Cardiac muscle cell (in vitro differentiated cells and primary cell): ENCODE measurements around the gene CINP. TPM values are rescaled to one million over a fixed set of nuclear protein-coding genes. Genes with fewer than 3 reads are reported as not detected.

Experiments
- DNase-seq, 2 donors: peaks; one replicate each; pipeline versions ENCODE4 v3.0.0 to v3.0.0-alpha.2; 2010 to 2017; ENCODE audit warnings: low read depth in 1 of 2, low spot score in 1 of 2
- H3K27ac ChIP-seq: fragments of 200-600 bp; sonication (generic); 2 replicates; pipeline ENCODE4 v1.5.1; 2016
- H3K27me3 ChIP-seq: fragments of 200-600 bp; sonication (generic); 2 replicates; pipeline ENCODE4 v1.6.0; 2016; ENCODE audit warnings: control low read depth
- H3K36me3 ChIP-seq: fragments of 200-600 bp; sonication (generic); 2 replicates; pipeline ENCODE4 v1.5.1; 2016; ENCODE audit warnings: control low read depth
- H3K4me1 ChIP-seq: fragments of 200-600 bp; sonication (generic); 2 replicates; pipeline ENCODE4 v1.8.1; 2017; ENCODE audit warnings: low read depth, mild to moderate bottlenecking, mixed run types
- H3K4me3 ChIP-seq: fragments of 200-600 bp; sonication (generic); 2 replicates; pipeline ENCODE4 v1.5.1; 2016; ENCODE audit warnings: mild to moderate bottlenecking
- H3K9me3 ChIP-seq: fragments of 200-600 bp; sonication (generic); 2 replicates; pipeline ENCODE4 v1.5.1; 2017; ENCODE audit warnings: low read depth, mild to moderate bottlenecking, control low read depth
- polyA plus RNA-seq: library from polyadenylated mRNA; unstranded; fragments of >200 nt; fragmentation: Nextera tagmentation; extraction: Ambion mirVana; gene quantifications from 2 replicates; pipeline ENCODE4 v1.2.1, GENCODE V29; 2016
- total RNA-seq: library from RNA; depleted of rRNA; stranded (reverse); fragments of >200 nt; gene quantifications from 2 replicates; pipeline ENCODE4 v1.2.3, GENCODE V29; 2016
- TF ChIP-seq, protein P1 (sequence below): IDR thresholded peaks from 2 replicates; pipeline ENCODE4 v1.5.1; 2012; ENCODE audit warnings: low read depth, mild to moderate bottlenecking, low read length

Gene CINP
- total and polyA plus RNA-seq, 2 experiments from 2014 or later = 45.4 to 49.1 TPM

DNA sequence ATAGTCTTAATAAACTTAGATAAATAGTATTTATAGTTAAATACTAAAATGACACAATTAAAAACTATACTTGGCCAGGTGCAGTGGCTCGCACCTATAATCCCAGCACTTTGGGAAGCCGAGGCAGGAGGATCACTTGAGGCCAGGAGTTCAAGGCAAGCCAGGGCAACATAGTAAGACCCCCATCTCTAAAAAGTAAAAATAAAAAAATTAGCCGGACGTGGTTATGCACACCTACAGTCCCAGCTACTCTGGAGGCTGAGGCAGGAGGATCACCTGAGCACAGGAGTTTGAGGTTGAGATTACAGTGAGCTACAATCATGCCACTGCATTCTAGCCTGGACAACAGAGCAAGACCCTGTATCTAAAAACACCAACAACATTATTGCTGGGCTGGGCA, 16.0 kb downstream of the CINP start:
- peaks cover 40% of the 10 kb centered on the region for H3K36me3 ChIP-seq
- no peaks in the 10 kb centered on the region for H3K27me3 ChIP-seq
- no peaks in the 10 kb centered on the region for H3K9me3 ChIP-seq
- no peak overlapping the region for H3K4me3 ChIP-seq
- no peak for DNase-seq
- no peak overlapping the region for H3K27ac ChIP-seq
- TF ChIP-seq, protein P1, sequence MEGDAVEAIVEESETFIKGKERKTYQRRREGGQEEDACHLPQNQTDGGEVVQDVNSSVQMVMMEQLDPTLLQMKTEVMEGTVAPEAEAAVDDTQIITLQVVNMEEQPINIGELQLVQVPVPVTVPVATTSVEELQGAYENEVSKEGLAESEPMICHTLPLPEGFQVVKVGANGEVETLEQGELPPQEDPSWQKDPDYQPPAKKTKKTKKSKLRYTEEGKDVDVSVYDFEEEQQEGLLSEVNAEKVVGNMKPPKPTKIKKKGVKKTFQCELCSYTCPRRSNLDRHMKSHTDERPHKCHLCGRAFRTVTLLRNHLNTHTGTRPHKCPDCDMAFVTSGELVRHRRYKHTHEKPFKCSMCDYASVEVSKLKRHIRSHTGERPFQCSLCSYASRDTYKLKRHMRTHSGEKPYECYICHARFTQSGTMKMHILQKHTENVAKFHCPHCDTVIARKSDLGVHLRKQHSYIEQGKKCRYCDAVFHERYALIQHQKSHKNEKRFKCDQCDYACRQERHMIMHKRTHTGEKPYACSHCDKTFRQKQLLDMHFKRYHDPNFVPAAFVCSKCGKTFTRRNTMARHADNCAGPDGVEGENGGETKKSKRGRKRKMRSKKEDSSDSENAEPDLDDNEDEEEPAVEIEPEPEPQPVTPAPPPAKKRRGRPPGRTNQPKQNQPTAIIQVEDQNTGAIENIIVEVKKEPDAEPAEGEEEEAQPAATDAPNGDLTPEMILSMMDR = no peak
- no peaks in the 10 kb centered on the region for H3K4me1 ChIP-seq

GRCh38 chr14:102345232-102345631, 17.5 kb downstream of the CINP start:
- no peak overlapping the region for H3K4me3 ChIP-seq
- H3K4me1 ChIP-seq = no peaks in the 10 kb centered on the region
- no peak overlapping the region for H3K27ac ChIP-seq
- DNase-seq = no peak
- peaks cover 41% of the 10 kb centered on the region for H3K36me3 ChIP-seq
- TF ChIP-seq, protein P1 = no peak
- no peaks in the 10 kb centered on the region for H3K9me3 ChIP-seq
- no peaks in the 10 kb centered on the region for H3K27me3 ChIP-seq

DNA sequence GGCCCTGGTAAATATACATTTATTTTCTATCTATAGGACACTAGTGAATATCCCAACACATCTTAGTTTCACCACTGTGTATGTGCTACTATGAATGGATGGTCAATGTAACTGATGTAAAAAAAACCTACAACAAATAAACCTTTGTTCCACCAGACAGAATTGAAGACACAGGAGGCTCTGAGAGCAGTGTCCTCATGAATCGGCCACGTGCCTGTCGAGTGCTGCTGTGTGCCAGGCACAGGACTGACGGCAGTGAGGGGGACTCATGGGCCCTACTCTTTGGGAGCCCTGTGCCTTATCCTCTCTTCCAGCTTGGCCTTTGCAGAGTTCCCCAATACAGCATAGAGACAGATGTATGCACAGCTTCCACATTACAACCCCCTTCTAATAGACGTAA, 18.2 kb downstream of the CINP start:
- Histone ChIP-seq H3K9me3 (no peaks in the 10 kb centered on the region), H3K27ac (no peak overlapping the region), H3K36me3 (peaks cover 36% of the 10 kb centered on the region), H3K4me1 (no peaks in the 10 kb centered on the region), H3K4me3 (no peak overlapping the region), H3K27me3 (no peaks in the 10 kb centered on the region)
- TF ChIP-seq, protein P1 = no peak
- no peak for DNase-seq

DNA sequence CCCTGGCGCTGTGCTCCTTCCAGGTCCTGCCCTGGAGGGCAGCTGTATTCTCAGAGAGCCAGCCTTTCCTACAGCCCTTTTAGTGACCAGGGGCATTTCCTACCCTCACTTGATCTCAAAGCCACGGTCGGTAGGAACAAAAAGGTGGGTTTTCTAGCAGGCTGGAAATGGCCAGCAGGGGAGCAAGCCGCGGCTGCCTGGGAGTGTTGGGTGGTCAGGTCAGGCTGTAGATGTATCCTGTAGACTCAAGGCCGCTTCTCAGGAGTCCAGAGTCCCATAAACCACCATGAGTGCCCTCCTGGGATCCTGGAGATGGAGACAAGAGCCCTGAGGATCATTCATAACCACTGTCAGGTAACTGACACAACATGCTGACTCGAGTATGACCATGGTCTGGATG, 18.6 kb downstream of the CINP start:
- Histone ChIP-seq H3K4me1 (no peaks in the 10 kb centered on the region), H3K4me3 (no peak overlapping the region), H3K36me3 (peaks cover 36% of the 10 kb centered on the region), H3K27me3 (no peaks in the 10 kb centered on the region), H3K9me3 (no peaks in the 10 kb centered on the region), H3K27ac (no peak overlapping the region)
- TF ChIP-seq, protein P1 = no peak
- DNase-seq = no peak

GRCh38 chr14:102342238-102342637, 20.5 kb downstream of the CINP start:
- Histone ChIP-seq H3K27ac (no peak overlapping the region), H3K9me3 (no peaks in the 10 kb centered on the region), H3K4me1 (no peaks in the 10 kb centered on the region), H3K4me3 (no peak overlapping the region), H3K27me3 (no peaks in the 10 kb centered on the region), H3K36me3 (peaks cover 28% of the 10 kb centered on the region)
- TF ChIP-seq, protein P1 = no peak
- no peak for DNase-seq

GRCh38 chr14:102341566-102341965, 21.1 kb downstream of the CINP start:
- no peaks in the 10 kb centered on the region for H3K9me3 ChIP-seq
- no peaks in the 10 kb centered on the region for H3K27me3 ChIP-seq
- H3K36me3 ChIP-seq = peaks cover 32% of the 10 kb centered on the region
- TF ChIP-seq, protein P1 = no peak
- DNase-seq = no peak
- H3K4me3 ChIP-seq = no peak overlapping the region
- H3K4me1 ChIP-seq = no peaks in the 10 kb centered on the region
- H3K27ac ChIP-seq = no peak overlapping the region
